CD4-positive, alpha-beta memory T cell (primary cell): ENCODE data around the gene ATXN1L. TPM values are rescaled to one million over a fixed set of nuclear protein-coding genes. Genes with fewer than 3 reads are reported as not detected.

ENCODE experiments used
- CTCF ChIA-PET: fragments of 350-600 bp; sonication (Branson Sonifier 250); formaldehyde crosslinking; loops from one replicate; lab custom pipeline; 2021; ENCODE audit warnings: inconsistent platforms; ENCODE audit not compliant: partially characterized antibody; lab: Charles Lee
- POLR2A ChIA-PET: fragments of 350-600 bp; sonication (Branson Sonifier 250); formaldehyde crosslinking; loops from one replicate; lab custom pipeline; 2021; ENCODE audit not compliant: partially characterized antibody; lab: Charles Lee
- DNase-seq, 5 donors: peaks; one replicate each; pipeline versions ENCODE4 v3.0.0 to v3.0.0-alpha.2; 2020 to 2022; ENCODE audit warnings: mixed read lengths in 1 of 5
- H3K27ac ChIP-seq: one replicate; pipeline ENCODE4 v1.7.0; 2013; ENCODE audit warnings: low read depth, low read length
- H3K27me3 ChIP-seq: 2 replicates; pipeline ENCODE4 v1.7.0; 2013; ENCODE audit warnings: mild to moderate bottlenecking, low read length, moderate library complexity; ENCODE audit not compliant: insufficient read depth
- H3K36me3 ChIP-seq: 2 replicates; pipeline ENCODE4 v1.7.0; 2013; ENCODE audit warnings: mild to moderate bottlenecking, low read length, moderate library complexity; ENCODE audit not compliant: insufficient read depth
- H3K4me1 ChIP-seq: 2 replicates; pipeline ENCODE4 v1.7.0; 2013; ENCODE audit warnings: mild to moderate bottlenecking, low read length, moderate library complexity; ENCODE audit not compliant: insufficient read depth
- H3K4me3 ChIP-seq, 2 donors: one replicate each; pipeline ENCODE4 v1.7.0; 2013; ENCODE audit warnings: low read length in 2 of 2, mild to moderate bottlenecking in 1 of 2
- H3K9me3 ChIP-seq, 2 donors: one replicate each; pipeline ENCODE4 v1.7.0; 2013; ENCODE audit warnings: low read length in 2 of 2, control low read depth in 1 of 2; ENCODE audit not compliant: control insufficient read depth in 1 of 2
- H3K27ac Mint-ChIP-seq, 7 donors: one replicate each; pipeline ENCODE4 v1.8.0; 2020 to 2021; ENCODE audit warnings: mixed read lengths in 7 of 7, mild to moderate bottlenecking in 6 of 7, inconsistent platforms in 3 of 7, moderate library complexity in 3 of 7
- H3K27me3 Mint-ChIP-seq, 2 donors: one replicate each; pipeline ENCODE4 v1.8.0; 2020 to 2021; ENCODE audit warnings: mixed read lengths in 2 of 2
- H3K36me3 Mint-ChIP-seq, 2 donors: one replicate each; pipeline ENCODE4 v1.8.0; 2020 to 2021; ENCODE audit warnings: mixed read lengths in 2 of 2, inconsistent platforms in 1 of 2, mild to moderate bottlenecking in 1 of 2
- H3K4me1 Mint-ChIP-seq, 4 donors: one replicate each; pipeline ENCODE4 v1.8.0; 2020 to 2021; ENCODE audit warnings: mixed read lengths in 4 of 4, mild to moderate bottlenecking in 1 of 4
- H3K4me3 Mint-ChIP-seq, 8 donors: one replicate each; pipeline ENCODE4 v1.8.0; 2020 to 2021; ENCODE audit warnings: mixed read lengths in 8 of 8, mild to moderate bottlenecking in 7 of 8, moderate library complexity in 6 of 8, inconsistent platforms in 3 of 8
- H3K9me3 Mint-ChIP-seq, 8 donors: one replicate each; pipeline ENCODE4 v1.8.0; 2020 to 2021; ENCODE audit warnings: mixed read lengths in 8 of 8, mild to moderate bottlenecking in 5 of 8, inconsistent platforms in 3 of 8, moderate library complexity in 1 of 8
- intact Hi-C: fragments of 100-400 bp; cut with micrococcal nuclease; formaldehyde crosslinking; loops from one replicate; pipeline ENCODE4 v1.15.1; 2023
- polyA plus RNA-seq, 2 donors: library from polyadenylated mRNA; unstranded; fragments of 300-500 nt; fragmentation: Illumina TruSeq; gene quantifications; one replicate each; pipeline ENCODE4 v1.2.3, GENCODE V29; 2021
- total RNA-seq, 2 experiments: library from RNA; stranded (reverse); gene quantifications; one replicate each; pipeline ENCODE4 v1.2.3, GENCODE V29; 2021

ATXN1L gene
- total and polyA plus RNA-seq, 4 experiments from 2014 or later, result 10.0 to 31.6 (median 20.0) TPM

GRCh38 chr16:71883849-71884638 is 38.3 kb downstream of the ATXN1L start, which contains the start of gene ZNF821:
ZNF821 (minus strand) TSS chr16:71884182; CDS start chr16:71879946, 4,236 bp downstream.
- peak; percentile 72 to 90 (median 79) for DNase-seq
- Histone ChIP-seq H3K27ac (peak within 1 kb of the TSS; percentile 78), H3K9me3 (no peaks in the 10 kb centered on the region), H3K4me1 (peaks cover 48% of the 10 kb centered on the region), H3K36me3 (peaks cover 5% of the 10 kb centered on the region), H3K27me3 (no peaks in the 10 kb centered on the region), H3K4me3 (peak within 1 kb of the TSS; percentile 67 to 72)
- ChIA-PET CTCF (interaction anchor here (0.7 to 5.5 kb wide), 14 partner anchors 10 to 150 kb away, joined by 3 to 116 read pairs (median 7); partner anchors contain the start of genes AP1G1 and IST1), POLR2A (interaction anchor here (0.7 to 9.7 kb wide), 16 partner anchors 8 to 319 kb away, joined by 3 to 225 read pairs (median 6); partner anchors contain the start of genes AP1G1, DHX38, IST1 and TXNL4B)
- peaks cover 0 to 3% of the 10 kb centered on the region in 2 donors for H3K27me3 Mint-ChIP-seq
- H3K4me3 Mint-ChIP-seq, result peak within 1 kb of the TSS; percentile 93 to 99 (median 95)
- H3K27ac Mint-ChIP-seq, result peak within 1 kb of the TSS; percentile 96 to 100 (median 97)
- peaks cover 10 to 34% of the 10 kb centered on the region in 2 donors for H3K36me3 Mint-ChIP-seq
- peaks cover 0 to 3% (median 0%) of the 10 kb centered on the region in 8 donors for H3K9me3 Mint-ChIP-seq
- intact Hi-C loops, result loop anchor here (2.0 to 5.0 kb wide), 3 partner anchors 77 to 322 kb away; partner anchors contain the start of gene PHLPP2
- peaks cover 41 to 57% (median 47%) of the 10 kb centered on the region in 4 donors for H3K4me1 Mint-ChIP-seq

GRCh38 chr16:71885261-71885650 is 39.5 kb downstream of the ATXN1L start:
- intact Hi-C loops, result no loop called here
- H3K27ac ChIP-seq, result no peak overlapping the region
- H3K27ac Mint-ChIP-seq, result peak overlapping the region; percentile 61 to 100 (median 92)
- CTCF ChIA-PET, result interaction anchor here (1.0 to 2.3 kb wide), 5 partner anchors 14 to 77 kb away, joined by 3 to 7 read pairs (median 3); partner anchors contain the start of gene AP1G1
- H3K27me3 ChIP-seq, result no peaks in the 10 kb centered on the region
- H3K4me1 Mint-ChIP-seq, result peaks cover 29 to 45% (median 35%) of the 10 kb centered on the region in 4 donors
- peaks cover 0 to 3% of the 10 kb centered on the region in 2 donors for H3K27me3 Mint-ChIP-seq
- no peak overlapping the region for H3K4me3 ChIP-seq
- H3K4me1 ChIP-seq, result peaks cover 36% of the 10 kb centered on the region
- H3K36me3 Mint-ChIP-seq, result peaks cover 0 to 26% of the 10 kb centered on the region in 2 donors
- H3K9me3 Mint-ChIP-seq, result peaks cover 0 to 3% (median 0%) of the 10 kb centered on the region in 8 donors
- DNase-seq, result no peak
- peak overlapping the region; percentile 92 to 99 (median 95) for H3K4me3 Mint-ChIP-seq
- H3K36me3 ChIP-seq, result no peaks in the 10 kb centered on the region
- POLR2A ChIA-PET, result interaction anchor here (5.8 to 9.7 kb wide), 2 partner anchors 13 to 76 kb away, joined by 157 to 225 read pairs; partner anchors contain the start of genes AP1G1 and IST1
- no peaks in the 10 kb centered on the region for H3K9me3 ChIP-seq

DNA sequence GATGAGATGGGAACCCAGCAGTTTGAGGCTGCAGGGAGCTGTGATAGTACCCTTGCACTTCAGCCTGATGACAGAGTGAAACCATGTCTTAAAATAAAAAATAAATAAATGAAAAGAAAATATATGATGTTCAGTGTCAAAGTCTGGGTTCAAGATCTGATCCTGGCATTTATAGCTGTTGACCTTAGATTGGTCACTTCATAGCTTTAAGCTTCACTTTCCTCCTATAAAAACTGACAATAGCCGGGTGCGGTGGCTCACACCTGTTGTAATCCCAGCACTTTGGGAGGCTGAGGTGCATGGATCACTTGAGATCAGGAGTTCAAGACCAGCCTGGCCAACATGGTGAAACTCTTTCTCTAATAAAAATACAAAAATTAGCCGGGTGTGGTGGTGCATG is 43.4 kb downstream of the ATXN1L start:
- POLR2A ChIA-PET, result interaction anchor here (0.5 kb wide), 1 partner anchor 26 kb away, joined by 3 read pairs; no protein-coding TSS in a partner anchor
- no peaks in the 10 kb centered on the region for H3K36me3 ChIP-seq
- Mint-ChIP-seq H3K36me3 (peaks cover 0 to 11% of the 10 kb centered on the region in 2 donors), H3K4me3 (no peak overlapping the region), H3K4me1 (peaks cover 7 to 19% (median 14%) of the 10 kb centered on the region in 4 donors), H3K27ac (no peak overlapping the region), H3K9me3 (no peaks in the 10 kb centered on the region), H3K27me3 (peaks cover 0 to 3% of the 10 kb centered on the region in 2 donors)
- DNase-seq, result no peak
- no peaks in the 10 kb centered on the region for H3K9me3 ChIP-seq
- H3K27me3 ChIP-seq, result no peaks in the 10 kb centered on the region
- CTCF ChIA-PET, result interaction anchor here (1.1 to 1.2 kb wide), 2 partner anchors 13 to 82 kb away, joined by 3 read pairs; no protein-coding TSS in a partner anchor
- H3K4me1 ChIP-seq, result peaks cover 11% of the 10 kb centered on the region
- H3K27ac ChIP-seq, result no peak overlapping the region
- intact Hi-C loops, result no loop called here
- H3K4me3 ChIP-seq, result no peak overlapping the region

DNA sequence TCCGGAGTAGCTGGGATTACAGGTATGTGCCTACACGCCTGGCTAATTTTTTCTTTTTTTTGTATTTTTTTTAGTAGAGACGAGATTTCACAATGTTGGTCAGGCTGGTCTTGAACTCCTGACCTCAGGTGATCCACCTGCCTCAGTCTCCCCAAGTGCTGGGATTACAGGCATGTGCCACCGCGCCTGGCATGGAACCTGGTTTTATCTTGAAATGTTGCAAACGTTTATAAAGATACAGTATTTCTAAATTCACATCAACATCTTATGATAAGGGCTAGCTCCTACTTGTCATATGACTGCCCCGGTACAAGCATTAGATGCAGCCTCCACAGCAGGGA is 48.1 kb downstream of the ATXN1L start:
- no peak for DNase-seq
- H3K4me3 ChIP-seq, result peak overlapping the region; percentile 71 to 99
- H3K4me1 ChIP-seq, result peaks cover 31% of the 10 kb centered on the region
- Mint-ChIP-seq H3K27ac (peak overlapping the region; percentile 96 to 99 (median 98)), H3K27me3 (no peaks in the 10 kb centered on the region), H3K36me3 (peaks cover 2 to 24% of the 10 kb centered on the region in 2 donors), H3K4me1 (peaks cover 7 to 39% (median 19%) of the 10 kb centered on the region in 4 donors), H3K4me3 (peak overlapping the region; percentile 93 to 98 (median 96)), H3K9me3 (no peaks in the 10 kb centered on the region)
- no peaks in the 10 kb centered on the region for H3K9me3 ChIP-seq
- peak overlapping the region; percentile 90 for H3K27ac ChIP-seq
- intact Hi-C loops, result loop anchor here (1.0 to 2.0 kb wide), 4 partner anchors 21 to 1513 kb away; partner anchors contain the start of genes DHODH, DHX38 and TXNL4B
- no peaks in the 10 kb centered on the region for H3K27me3 ChIP-seq
- no peaks in the 10 kb centered on the region for H3K36me3 ChIP-seq
- POLR2A ChIA-PET, result interaction anchor here (0.9 to 10.8 kb wide), 5 partner anchors 10 to 85 kb away, joined by 3 to 225 read pairs (median 6); partner anchors contain the start of genes AP1G1 and ZNF821
- CTCF ChIA-PET, result interaction anchor here (0.6 to 8.1 kb wide), 9 partner anchors 11 to 144 kb away, joined by 3 to 116 read pairs (median 3); partner anchors contain the start of genes AP1G1 and ZNF821

GRCh38 chr16:71894229-71894920 is 48.6 kb downstream of the ATXN1L start:
- Histone ChIP-seq H3K36me3 (no peaks in the 10 kb centered on the region), H3K9me3 (no peaks in the 10 kb centered on the region), H3K4me3 (peak overlapping the region; percentile 71 to 99), H3K27me3 (no peaks in the 10 kb centered on the region), H3K27ac (peak overlapping the region; percentile 90), H3K4me1 (peaks cover 37% of the 10 kb centered on the region)
- ChIA-PET POLR2A (interaction anchor here (0.8 to 10.8 kb wide), 13 partner anchors 10 to 176 kb away, joined by 3 to 225 read pairs (median 4); partner anchors contain the start of genes AP1G1 and ZNF821), CTCF (interaction anchor here (0.7 to 8.1 kb wide), 8 partner anchors 12 to 145 kb away, joined by 3 to 116 read pairs (median 4); partner anchors contain the start of genes AP1G1 and ZNF821)
- peak; percentile 33 to 60 (median 44) for DNase-seq
- Mint-ChIP-seq H3K27me3 (no peaks in the 10 kb centered on the region), H3K4me1 (peaks cover 9 to 44% (median 22%) of the 10 kb centered on the region in 4 donors), H3K9me3 (no peaks in the 10 kb centered on the region), H3K4me3 (peak overlapping the region; percentile 93 to 98 (median 96)), H3K36me3 (peaks cover 2 to 24% of the 10 kb centered on the region in 2 donors), H3K27ac (peak overlapping the region; percentile 96 to 99 (median 98))
- intact Hi-C loops, result loop anchor here (1.0 to 2.0 kb wide), 4 partner anchors 20 to 1514 kb away; partner anchors contain the start of genes DHODH, DHX38 and TXNL4B
